HG02973 (cell line): Measurements from ENCODE around the gene CTSH.
"Not testable (repeated sequence)": the region's sequence is repeated elsewhere in the genome, so short reads cannot be mapped to it uniquely, and the experiment has no call there.

ENCODE experiments used
- ATAC-seq: cut with Tn5 transposase; IDR thresholded peaks from one replicate; pipeline ENCODE4 v1.9.1; 2021; ENCODE audit warnings: moderate library complexity; ENCODE audit not compliant: unreplicated experiment

Gene CTSH

GRCh38 chr15:78898540-78898939 lies 46.3 kb downstream of the CTSH start:
- ATAC-seq: no peak

DNA sequence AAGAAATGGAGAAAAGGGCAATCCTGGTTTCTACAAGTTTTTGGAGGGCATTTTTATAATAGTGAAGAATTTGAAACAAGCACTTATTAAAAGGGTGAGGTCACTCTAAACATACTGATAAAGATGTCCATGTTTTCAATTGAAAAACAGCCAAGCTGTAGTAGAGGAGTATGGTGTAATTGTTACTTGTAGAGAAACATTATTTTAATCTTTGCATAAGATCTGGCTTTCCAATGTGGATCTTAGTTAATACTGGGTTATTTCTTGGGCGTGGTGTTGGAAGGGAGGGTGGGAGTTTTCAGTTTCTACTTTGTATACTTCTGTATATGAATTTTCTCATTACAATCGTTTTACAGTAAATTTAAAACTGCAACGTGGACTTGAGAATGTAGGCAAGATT lies 49.4 kb downstream of the CTSH start:
- no peak for ATAC-seq

GRCh38 chr15:78893538-78893937 lies 51.3 kb downstream of the CTSH start:
- no peak for ATAC-seq

- no peak for ATAC-seq
Measured at GRCh38 chr15:78889000-78889399, 55.8 kb downstream of the CTSH start.

- ATAC-seq: no peak
Measured at GRCh38 chr15:78881681-78882080, 63.2 kb downstream of the CTSH start.

DNA sequence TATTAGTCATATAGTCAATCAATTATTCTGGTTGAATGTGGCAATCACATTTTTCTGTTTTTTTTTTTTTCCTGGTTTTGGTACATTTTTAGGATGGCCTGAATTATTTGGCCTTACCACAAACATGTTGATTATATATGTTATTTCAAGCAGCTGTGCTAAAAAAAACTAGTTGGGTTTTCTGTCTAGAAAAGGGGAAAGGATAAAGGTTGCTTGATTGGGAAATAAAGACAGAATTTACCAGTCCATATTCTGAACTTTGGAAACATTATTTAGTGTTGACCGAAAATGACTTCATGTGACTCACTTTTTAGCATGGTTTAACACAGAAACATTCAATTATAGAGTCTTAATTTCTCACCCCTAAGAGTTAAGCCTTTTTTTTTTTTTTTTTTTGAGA lies 64.0 kb downstream of the CTSH start:
- ATAC-seq: no peak

DNA sequence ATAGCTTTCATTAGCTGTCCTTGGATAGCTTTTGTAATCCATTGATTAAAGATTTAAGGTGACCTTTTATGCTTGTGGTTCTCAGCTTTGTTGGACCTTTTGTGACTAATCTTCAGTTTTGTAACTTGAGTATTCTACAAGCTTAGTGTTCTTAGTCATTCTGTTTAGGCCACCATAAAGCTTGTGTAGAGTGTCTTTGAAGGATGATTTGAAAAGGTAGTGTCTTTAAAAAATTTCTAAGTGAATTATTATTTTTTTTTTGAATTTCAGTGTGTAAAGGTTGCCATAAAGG lies 64.7 kb downstream of the CTSH start:
- no peak for ATAC-seq

- no peak for ATAC-seq
Measured at GRCh38 chr15:78879517-78880241, 65.2 kb downstream of the CTSH start.

GRCh38 chr15:78878356-78878755 lies 66.5 kb downstream of the CTSH start:
- ATAC-seq: no peak

GRCh38 chr15:78876954-78877353 lies 67.9 kb downstream of the CTSH start:
- ATAC-seq: not testable (repeated sequence)

DNA sequence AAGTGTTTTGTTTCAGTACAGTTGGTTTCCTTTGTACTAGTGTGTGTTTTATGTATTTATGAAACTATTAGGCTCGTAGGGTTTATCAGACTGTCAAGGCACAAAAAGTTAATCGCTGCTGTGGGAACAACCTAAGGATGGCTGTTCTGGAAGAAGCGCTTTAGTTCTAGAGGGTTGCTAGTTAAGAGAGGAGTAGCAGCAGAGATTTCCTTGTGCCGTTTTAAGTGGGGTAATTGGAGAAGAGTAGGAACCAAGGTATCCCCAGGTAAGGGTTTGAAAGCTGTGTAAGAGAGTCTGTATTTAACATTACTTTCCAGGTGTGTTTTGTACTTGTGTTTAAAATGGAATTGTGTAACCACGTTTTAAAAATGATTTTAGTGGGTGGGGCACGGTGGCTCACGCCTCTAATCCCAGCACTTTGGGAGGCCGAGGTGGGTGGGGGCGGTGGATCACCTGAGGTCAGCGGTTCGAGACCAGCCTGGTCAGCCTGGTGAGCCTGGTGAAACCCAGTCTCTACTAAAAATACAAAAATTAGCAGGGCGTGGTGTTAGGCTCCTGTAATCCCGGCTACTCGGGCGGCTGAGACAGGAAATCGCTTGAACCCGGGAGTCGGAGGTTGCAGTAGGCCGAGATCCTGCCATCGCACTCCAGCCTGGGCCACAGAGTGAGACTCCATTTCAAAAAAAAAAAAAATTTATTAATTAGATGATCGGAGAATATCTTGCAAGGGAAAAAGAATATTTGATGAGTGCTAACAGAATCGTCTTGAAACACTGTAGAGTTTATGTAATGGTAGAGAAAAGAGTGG lies 69.5 kb downstream of the CTSH start:
- ATAC-seq: no peak

GRCh38 chr15:78873793-78874765 lies 70.8 kb downstream of the CTSH start:
- ATAC-seq: peak; percentile 5

GRCh38 chr15:78872972-78873792 lies 71.7 kb downstream of the CTSH start:
- peak; percentile 39 for ATAC-seq

DNA sequence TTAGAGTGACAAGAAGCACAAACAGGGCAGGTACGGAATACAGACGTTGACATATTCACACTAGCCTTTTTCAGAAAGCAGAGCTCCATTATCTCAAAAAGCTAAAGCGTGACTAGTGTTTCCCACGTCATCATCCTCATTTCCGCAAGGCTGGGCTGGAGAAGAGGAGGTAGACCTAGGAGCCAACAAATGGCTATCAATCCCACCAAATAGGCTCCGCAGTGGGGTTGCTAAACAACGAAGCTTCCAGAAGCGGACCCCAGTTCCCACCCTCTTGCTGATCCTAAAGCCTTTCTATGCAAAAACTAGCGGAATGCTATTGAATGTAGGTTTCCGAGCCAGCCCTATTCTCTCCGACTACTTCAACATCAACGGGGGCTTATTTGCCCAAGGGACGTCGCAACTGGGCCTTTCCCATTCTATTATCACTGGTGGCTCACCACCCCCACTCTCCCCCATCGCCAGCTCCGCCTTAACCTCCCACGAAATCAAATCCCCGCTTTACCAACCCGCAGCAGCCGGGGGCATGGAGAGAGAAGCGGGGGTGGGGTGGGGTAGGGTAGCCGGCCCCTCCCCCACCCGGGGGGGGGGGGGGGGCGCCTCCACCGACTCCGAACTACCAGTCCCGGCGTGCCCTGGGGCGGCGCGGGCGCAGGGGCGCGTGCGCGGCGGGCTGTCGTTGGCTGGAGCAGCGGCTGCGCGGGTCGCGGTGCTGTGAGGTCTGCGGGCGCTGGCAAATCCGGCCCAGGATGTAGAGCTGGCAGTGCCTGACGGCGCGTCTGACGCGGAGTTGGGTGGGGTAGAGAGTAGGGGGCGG lies 72.5 kb downstream of the CTSH start, which contains the start of gene MORF4L1:
Gene MORF4L1, plus strand, starts transcription at position 736 of the 817 bp plus-strand sequence. CDS start 128 bp downstream, outside the sequence.
- peak; percentile 83 for ATAC-seq

DNA sequence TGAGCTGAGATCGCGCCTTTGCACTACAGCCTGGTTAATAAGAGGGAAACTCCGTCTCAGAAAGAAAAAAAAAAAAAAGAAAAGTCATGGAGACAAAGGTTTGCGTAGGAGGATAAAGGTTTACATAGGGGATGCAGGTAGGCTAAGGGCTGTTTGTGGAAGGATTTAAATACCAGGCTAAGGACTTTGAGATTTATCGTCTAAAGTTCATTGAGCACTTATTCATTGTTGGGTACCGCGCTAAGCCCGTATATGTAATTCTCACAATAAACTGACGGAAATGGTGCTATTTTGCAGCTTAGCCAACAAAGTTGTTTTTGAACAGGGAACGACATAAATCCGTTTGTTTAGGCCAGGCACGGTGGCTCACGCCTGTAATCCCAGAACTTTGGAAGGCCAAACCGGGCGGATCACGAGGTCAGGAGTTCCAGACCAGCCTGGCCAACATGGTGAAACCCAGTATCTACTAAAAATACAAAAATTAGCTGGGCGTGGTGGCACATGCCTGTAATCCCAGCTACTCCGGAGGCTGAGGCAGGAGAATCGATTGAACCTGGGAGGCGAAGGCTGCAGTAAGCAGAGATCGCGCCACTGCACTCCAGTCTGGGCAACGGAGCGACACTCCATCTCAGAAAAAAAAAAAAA lies 73.2 kb downstream of the CTSH start:
- not testable (repeated sequence) for ATAC-seq
